ENCODE measurements around the gene ENGASE. TPM values are rescaled to one million over a fixed set of nuclear protein-coding genes. Genes with fewer than 3 reads are reported as not detected.

Gene ENGASE
- total and polyA plus RNA-seq, 2 experiments from 2014 or later: 5.1 to 8.4 TPM

GRCh38 chr17:79045001-79045729 lies 29.5 kb upstream of the ENGASE start:
- TF ChIP-seq EZH2 (IDR thresholded peaks at IDR 0.05; ENCODE audit: insufficient read depth, poor library complexity, severe bottlenecking) (no peak), EZH2phosphoT487 (IDR thresholded peaks at IDR 0.05; ENCODE audit: insufficient read depth, low read depth) (no peak)
- H2AFZ ChIP-seq: no peak overlapping the region
- WGBS, 2 experiments (ENCODE audit: low coverage in 1 of 2, low lambda C conversion rate in 2 of 2, missing lambda C conversion rate in 2 of 2): 71 to 74% methylated on average over 15 of the region's 15 CpGs

DNA sequence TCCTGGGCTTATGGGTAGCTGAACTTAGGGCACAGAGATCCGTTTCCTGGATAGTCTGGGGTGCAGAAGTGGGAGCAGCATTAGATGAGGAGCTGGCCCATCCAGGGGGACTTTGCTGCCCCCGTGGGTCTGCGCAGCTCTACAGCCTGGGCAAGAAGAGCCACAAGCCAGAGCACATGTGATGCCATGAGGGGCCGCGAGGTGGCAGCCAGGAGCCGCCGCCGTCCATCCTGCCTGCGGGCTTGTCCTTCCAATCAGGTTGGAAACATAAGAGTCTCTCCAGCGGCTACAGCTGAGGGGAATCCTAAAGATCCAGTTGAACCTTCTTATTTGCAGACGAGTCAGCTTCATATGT lies 28.8 kb upstream of the ENGASE start:
- peak; percentile 82 for DNase-seq
- Histone ChIP-seq H3K4me3 (no peak overlapping the region), H3K27ac (no peak overlapping the region), H3K79me2 (ENCODE audit: insufficient read depth) (no peaks in the 10 kb centered on the region), H3F3A (ENCODE audit: insufficient read depth) (0 out of 2 replicates have a peak, but pooled peaks cover 8% of the 10 kb centered on the region), H3K9me3 (ENCODE audit: low read depth) (no peaks in the 10 kb centered on the region), H4K20me1 (ENCODE audit: insufficient read depth) (no peaks in the 10 kb centered on the region), H3K36me3 (ENCODE audit: low read depth) (no peaks in the 10 kb centered on the region), H3K27me3 (replicated peaks; ENCODE audit: insufficient read depth) (no peaks in the 10 kb centered on the region), H3K9ac (no peak overlapping the region), H3K4me2 (ENCODE audit: unreplicated experiment) (no peak overlapping the region), H2AFZ (no peak overlapping the region), H3K4me1 (ENCODE audit: insufficient read depth) (no peaks in the 10 kb centered on the region), H3K9me2 (ENCODE audit: insufficient read depth) (no peaks in the 10 kb centered on the region)
- in situ Hi-C loops (cut with MboI): no loop called here
- 1 to 5% methylated on average over 11 of the region's 11 CpGs for WGBS, 2 experiments (ENCODE audit: low coverage in 1 of 2, low lambda C conversion rate in 2 of 2, missing lambda C conversion rate in 2 of 2)
- TF ChIP-seq EZH2phosphoT487 (IDR thresholded peaks at IDR 0.05; ENCODE audit: insufficient read depth, low read depth) (no peak), EZH2 (IDR thresholded peaks at IDR 0.05; ENCODE audit: insufficient read depth, poor library complexity, severe bottlenecking) (no peak)

More at GRCh38 chr17:79045001-79045729, 29.5 kb upstream of the ENGASE start:
- Histone ChIP-seq H3K9ac (no peak overlapping the region), H4K20me1 (ENCODE audit: insufficient read depth) (no peaks in the 10 kb centered on the region), H3K27ac (no peak overlapping the region), H3F3A (ENCODE audit: insufficient read depth) (0 out of 2 replicates have a peak, but pooled peaks cover 8% of the 10 kb centered on the region), H3K4me3 (no peak overlapping the region), H3K4me2 (ENCODE audit: unreplicated experiment) (no peak overlapping the region), H3K79me2 (ENCODE audit: insufficient read depth) (no peaks in the 10 kb centered on the region), H3K4me1 (ENCODE audit: insufficient read depth) (no peaks in the 10 kb centered on the region), H3K36me3 (ENCODE audit: low read depth) (no peaks in the 10 kb centered on the region), H3K9me2 (ENCODE audit: insufficient read depth) (no peaks in the 10 kb centered on the region), H3K9me3 (ENCODE audit: low read depth) (no peaks in the 10 kb centered on the region), H3K27me3 (replicated peaks; ENCODE audit: insufficient read depth) (no peaks in the 10 kb centered on the region)
- in situ Hi-C loops (cut with MboI): no loop called here
- no peak for DNase-seq

DNA sequence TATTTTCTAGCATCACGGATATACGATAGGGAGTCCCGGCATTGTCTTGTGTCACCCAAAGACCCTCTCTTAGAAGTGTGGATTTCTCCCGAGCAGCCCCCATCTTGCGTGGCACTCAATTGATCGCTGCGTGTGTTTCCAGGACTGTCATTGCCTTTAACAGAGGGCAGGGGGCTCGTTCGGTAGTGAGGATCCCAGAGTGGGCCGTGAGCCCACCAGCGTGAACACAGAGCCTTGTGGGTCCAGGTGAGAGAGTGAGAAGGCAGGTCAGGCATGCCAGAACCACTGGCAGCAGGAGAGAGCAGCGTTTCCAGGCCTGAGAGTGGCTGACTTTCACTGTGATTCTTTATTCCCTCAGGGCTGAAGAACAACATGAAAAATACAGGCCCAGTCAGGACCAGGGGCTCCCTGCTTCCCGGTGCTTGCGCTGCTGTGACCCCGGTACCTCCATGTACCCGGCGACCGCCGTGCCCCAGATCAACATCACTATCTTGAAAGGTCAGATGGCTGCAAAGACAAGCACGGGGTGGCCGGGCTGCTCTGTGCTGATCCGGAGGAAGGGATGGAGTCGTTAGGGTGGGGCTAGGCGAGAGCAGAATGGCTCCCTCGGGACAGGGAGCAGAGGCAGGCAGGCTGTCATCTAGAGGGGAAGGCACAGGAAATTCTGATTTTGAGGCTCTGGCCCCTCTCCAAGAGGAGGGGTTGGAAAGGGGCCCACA lies 28.3 kb upstream of the ENGASE start:
- H3K27me3 ChIP-seq (replicated peaks; ENCODE audit: insufficient read depth): no peaks in the 10 kb centered on the region
- DNase-seq: no peak
- no peaks in the 10 kb centered on the region for H3K4me1 ChIP-seq (ENCODE audit: insufficient read depth)
- no peaks in the 10 kb centered on the region for H4K20me1 ChIP-seq (ENCODE audit: insufficient read depth)
- H3K4me2 ChIP-seq (ENCODE audit: unreplicated experiment): no peak overlapping the region
- in situ Hi-C loops (cut with MboI): no loop called here
- no peak overlapping the region for H3K27ac ChIP-seq
- no peaks in the 10 kb centered on the region for H3K79me2 ChIP-seq (ENCODE audit: insufficient read depth)
- H3K36me3 ChIP-seq (ENCODE audit: low read depth): no peaks in the 10 kb centered on the region
- no peak overlapping the region for H3K9ac ChIP-seq
- 34 to 36% methylated on average over 25 of the region's 25 CpGs for WGBS, 2 experiments (ENCODE audit: low coverage in 1 of 2, low lambda C conversion rate in 2 of 2, missing lambda C conversion rate in 2 of 2)
- no peaks in the 10 kb centered on the region for H3K9me2 ChIP-seq (ENCODE audit: insufficient read depth)
- TF ChIP-seq EZH2phosphoT487 (IDR thresholded peaks at IDR 0.05; ENCODE audit: insufficient read depth, low read depth): no peak
- H3K9me3 ChIP-seq (ENCODE audit: low read depth): no peaks in the 10 kb centered on the region
- H3K4me3 ChIP-seq: no peak overlapping the region
- no peak overlapping the region for H2AFZ ChIP-seq
- 0 out of 2 replicates have a peak, but pooled peaks cover 8% of the 10 kb centered on the region for H3F3A ChIP-seq (ENCODE audit: insufficient read depth)

DNA sequence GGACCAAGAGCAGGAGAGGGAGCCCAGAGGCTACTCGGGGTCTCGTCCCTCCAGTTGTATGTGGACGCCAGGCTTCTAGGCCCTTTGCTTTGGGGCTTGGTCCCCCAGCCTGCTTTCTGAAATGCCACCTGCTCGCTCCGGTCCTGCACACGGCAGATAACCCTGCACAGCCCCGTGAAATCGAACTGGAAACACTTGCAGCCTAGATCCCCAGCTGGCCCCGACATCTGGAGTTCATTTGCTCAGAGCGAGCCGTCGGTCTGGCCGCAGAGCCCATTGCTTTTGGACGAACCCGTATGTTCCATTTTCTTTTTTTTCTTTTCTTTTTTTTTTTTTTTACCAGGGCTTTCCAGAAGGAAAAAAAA lies 27.7 kb upstream of the ENGASE start:
- no peak overlapping the region for H3K4me2 ChIP-seq (ENCODE audit: unreplicated experiment)
- DNase-seq: peak; percentile 41

More for the DNA sequence above, 27.7 kb upstream of the ENGASE start:
- TF ChIP-seq EZH2 (IDR thresholded peaks at IDR 0.05; ENCODE audit: insufficient read depth, poor library complexity, severe bottlenecking) (no peak), EZH2phosphoT487 (IDR thresholded peaks at IDR 0.05; ENCODE audit: insufficient read depth, low read depth) (no peak)
- Histone ChIP-seq H3K9me3 (ENCODE audit: low read depth) (no peaks in the 10 kb centered on the region), H3K27me3 (replicated peaks; ENCODE audit: insufficient read depth) (no peaks in the 10 kb centered on the region), H3K4me1 (ENCODE audit: insufficient read depth) (no peaks in the 10 kb centered on the region), H3K27ac (no peak overlapping the region), H3F3A (ENCODE audit: insufficient read depth) (0 out of 2 replicates have a peak, but pooled peaks cover 8% of the 10 kb centered on the region), H3K79me2 (ENCODE audit: insufficient read depth) (no peaks in the 10 kb centered on the region), H2AFZ (no peak overlapping the region), H4K20me1 (ENCODE audit: insufficient read depth) (no peaks in the 10 kb centered on the region), H3K4me3 (no peak overlapping the region), H3K36me3 (ENCODE audit: low read depth) (no peaks in the 10 kb centered on the region), H3K9ac (no peak overlapping the region), H3K9me2 (ENCODE audit: insufficient read depth) (no peaks in the 10 kb centered on the region)
- WGBS, 2 experiments (ENCODE audit: low coverage in 1 of 2, low lambda C conversion rate in 2 of 2, missing lambda C conversion rate in 2 of 2): 28 to 31% methylated on average over 15 of the region's 15 CpGs
- in situ Hi-C loops (cut with MboI): no loop called here
